Measurements from ENCODE around the gene EPN1. TPM values are rescaled to one million over a fixed set of nuclear protein-coding genes. Genes with fewer than 3 reads are reported as not detected.

The EPN1 gene
- total and polyA plus RNA-seq, 9 of the 15 experiments (the other 6 are each of a cell fraction or from before 2014, with no cell fraction given) = 0.08 to 138 (median 12.7) TPM

DNA sequence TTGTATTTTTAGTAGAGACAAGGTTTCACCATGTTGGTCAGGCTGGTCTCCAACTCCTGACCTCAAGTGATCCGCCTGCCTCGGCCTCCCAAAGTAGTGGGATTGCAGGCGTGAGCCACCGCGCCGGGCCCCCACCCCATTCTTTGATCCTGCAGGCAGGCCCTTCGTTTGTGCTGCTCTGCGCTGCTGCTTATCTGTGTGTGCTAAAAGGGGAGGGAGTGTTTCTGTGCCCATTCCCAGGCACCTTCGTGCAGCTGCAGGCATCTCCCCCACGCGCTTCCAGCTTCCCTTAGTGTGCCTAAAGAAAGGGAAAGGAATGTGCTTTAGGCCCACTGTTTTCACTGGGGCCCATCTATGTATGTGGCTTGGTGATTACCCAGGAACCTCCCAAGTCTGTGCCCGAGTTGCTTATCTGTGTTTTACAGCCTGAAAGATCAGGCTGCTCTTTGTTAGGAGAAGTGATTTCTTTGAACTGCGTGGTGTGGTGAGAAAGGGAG lies 27.2 kb downstream of the EPN1 start (continued):
- TF ChIP-seq KDM2B (CRISPR knock-in tag; IDR thresholded peaks at IDR 0.05) (no peak), ELF4 (CRISPR knock-in tag; IDR thresholded peaks at IDR 0.05) (no peak), ZNF830 (CRISPR knock-in tag; IDR thresholded peaks at IDR 0.05) (no peak), SRF (CRISPR knock-in tag; IDR thresholded peaks at IDR 0.05) (no peak), FOXJ3 (CRISPR knock-in tag; IDR thresholded peaks at IDR 0.05) (no peak), CREBBP (IDR thresholded peaks at IDR 0.05; ENCODE audit: low read depth, low read length) (no peak), ZNF384 (IDR thresholded peaks at IDR 0.05; ENCODE audit: low read depth, low read length) (no peak), GABPA (tag; conservative IDR thresholded peaks at IDR 0.05; ENCODE audit: low read depth) (no peak), PRMT5 (CRISPR knock-in tag; IDR thresholded peaks at IDR 0.05) (no peak), CEBPB (tag; IDR thresholded peaks at IDR 0.05) (no peak), ERF (CRISPR knock-in tag; IDR thresholded peaks at IDR 0.05) (no peak), HNRNPL (IDR thresholded peaks at IDR 0.05; ENCODE audit: low read depth, low read length) (no peak)
- TF ChIP-seq, protein P1, sequence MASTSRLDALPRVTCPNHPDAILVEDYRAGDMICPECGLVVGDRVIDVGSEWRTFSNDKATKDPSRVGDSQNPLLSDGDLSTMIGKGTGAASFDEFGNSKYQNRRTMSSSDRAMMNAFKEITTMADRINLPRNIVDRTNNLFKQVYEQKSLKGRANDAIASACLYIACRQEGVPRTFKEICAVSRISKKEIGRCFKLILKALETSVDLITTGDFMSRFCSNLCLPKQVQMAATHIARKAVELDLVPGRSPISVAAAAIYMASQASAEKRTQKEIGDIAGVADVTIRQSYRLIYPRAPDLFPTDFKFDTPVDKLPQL (IDR thresholded peaks at IDR 0.05; ENCODE audit: extremely low read depth, insufficient read length) = no peak
- TF ChIP-seq, protein P2, sequence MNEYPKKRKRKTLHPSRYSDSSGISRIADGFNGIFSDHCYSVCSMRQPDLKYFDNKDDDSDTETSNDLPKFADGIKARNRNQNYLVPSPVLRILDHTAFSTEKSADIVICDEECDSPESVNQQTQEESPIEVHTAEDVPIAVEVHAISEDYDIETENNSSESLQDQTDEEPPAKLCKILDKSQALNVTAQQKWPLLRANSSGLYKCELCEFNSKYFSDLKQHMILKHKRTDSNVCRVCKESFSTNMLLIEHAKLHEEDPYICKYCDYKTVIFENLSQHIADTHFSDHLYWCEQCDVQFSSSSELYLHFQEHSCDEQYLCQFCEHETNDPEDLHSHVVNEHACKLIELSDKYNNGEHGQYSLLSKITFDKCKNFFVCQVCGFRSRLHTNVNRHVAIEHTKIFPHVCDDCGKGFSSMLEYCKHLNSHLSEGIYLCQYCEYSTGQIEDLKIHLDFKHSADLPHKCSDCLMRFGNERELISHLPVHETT (CRISPR knock-in tag; conservative IDR thresholded peaks at IDR 0.05 in 1 of 2, IDR thresholded peaks at IDR 0.05 in 1 of 2) = no peak
- TF ChIP-seq, protein P3, sequence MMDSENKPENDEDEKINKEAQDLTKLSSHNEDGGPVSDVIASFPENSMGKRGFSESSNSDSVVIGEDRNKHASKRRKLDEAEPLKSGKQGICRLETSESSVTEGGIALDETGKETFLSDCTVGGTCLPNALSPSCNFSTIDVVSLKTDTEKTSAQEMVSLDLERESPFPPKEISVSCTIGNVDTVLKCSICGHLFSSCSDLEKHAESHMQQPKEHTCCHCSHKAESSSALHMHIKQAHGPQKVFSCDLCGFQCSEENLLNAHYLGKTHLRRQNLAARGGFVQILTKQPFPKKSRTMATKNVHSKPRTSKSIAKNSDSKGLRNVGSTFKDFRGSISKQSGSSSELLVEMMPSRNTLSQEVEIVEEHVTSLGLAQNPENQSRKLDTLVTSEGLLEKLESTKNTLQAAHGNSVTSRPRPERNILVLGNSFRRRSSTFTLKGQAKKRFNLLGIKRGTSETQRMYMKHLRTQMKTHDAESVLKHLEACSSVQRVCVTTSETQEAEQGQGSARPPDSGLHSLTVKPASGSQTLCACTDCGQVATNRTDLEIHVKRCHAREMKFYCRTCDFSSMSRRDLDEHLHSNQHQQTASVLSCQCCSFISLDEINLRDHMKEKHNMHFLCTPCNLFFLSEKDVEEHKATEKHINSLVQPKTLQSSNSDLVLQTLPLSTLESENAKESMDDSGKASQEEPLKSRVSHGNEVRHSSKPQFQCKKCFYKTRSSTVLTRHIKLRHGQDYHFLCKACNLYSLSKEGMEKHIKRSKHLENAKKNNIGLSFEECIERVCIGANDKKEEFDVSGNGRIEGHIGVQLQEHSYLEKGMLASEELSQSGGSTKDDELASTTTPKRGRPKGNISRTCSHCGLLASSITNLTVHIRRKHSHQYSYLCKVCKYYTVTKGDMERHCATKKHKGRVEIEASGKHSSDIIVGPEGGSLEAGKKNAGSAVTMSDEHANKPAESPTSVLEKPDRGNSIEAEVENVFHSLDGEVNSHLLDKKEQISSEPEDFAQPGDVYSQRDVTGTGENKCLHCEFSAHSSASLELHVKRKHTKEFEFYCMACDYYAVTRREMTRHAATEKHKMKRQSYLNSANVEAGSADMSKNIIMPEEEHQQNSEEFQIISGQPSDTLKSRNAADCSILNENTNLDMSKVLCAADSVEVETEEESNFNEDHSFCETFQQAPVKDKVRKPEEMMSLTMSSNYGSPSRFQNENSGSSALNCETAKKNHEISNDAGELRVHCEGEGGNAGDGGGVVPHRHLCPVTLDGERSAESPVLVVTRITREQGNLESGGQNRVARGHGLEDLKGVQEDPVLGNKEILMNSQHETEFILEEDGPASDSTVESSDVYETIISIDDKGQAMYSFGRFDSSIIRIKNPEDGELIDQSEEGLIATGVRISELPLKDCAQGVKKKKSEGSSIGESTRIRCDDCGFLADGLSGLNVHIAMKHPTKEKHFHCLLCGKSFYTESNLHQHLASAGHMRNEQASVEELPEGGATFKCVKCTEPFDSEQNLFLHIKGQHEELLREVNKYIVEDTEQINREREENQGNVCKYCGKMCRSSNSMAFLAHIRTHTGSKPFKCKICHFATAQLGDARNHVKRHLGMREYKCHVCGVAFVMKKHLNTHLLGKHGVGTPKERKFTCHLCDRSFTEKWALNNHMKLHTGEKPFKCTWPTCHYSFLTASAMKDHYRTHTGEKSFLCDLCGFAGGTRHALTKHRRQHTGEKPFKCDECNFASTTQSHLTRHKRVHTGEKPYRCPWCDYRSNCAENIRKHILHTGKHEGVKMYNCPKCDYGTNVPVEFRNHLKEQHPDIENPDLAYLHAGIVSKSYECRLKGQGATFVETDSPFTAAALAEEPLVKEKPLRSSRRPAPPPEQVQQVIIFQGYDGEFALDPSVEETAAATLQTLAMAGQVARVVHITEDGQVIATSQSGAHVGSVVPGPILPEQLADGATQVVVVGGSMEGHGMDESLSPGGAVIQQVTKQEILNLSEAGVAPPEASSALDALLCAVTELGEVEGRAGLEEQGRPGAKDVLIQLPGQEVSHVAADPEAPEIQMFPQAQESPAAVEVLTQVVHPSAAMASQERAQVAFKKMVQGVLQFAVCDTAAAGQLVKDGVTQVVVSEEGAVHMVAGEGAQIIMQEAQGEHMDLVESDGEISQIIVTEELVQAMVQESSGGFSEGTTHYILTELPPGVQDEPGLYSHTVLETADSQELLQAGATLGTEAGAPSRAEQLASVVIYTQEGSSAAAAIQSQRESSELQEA (IDR thresholded peaks at IDR 0.05; ENCODE audit: low read depth) = no peak
- TF ChIP-seq, protein P4, sequence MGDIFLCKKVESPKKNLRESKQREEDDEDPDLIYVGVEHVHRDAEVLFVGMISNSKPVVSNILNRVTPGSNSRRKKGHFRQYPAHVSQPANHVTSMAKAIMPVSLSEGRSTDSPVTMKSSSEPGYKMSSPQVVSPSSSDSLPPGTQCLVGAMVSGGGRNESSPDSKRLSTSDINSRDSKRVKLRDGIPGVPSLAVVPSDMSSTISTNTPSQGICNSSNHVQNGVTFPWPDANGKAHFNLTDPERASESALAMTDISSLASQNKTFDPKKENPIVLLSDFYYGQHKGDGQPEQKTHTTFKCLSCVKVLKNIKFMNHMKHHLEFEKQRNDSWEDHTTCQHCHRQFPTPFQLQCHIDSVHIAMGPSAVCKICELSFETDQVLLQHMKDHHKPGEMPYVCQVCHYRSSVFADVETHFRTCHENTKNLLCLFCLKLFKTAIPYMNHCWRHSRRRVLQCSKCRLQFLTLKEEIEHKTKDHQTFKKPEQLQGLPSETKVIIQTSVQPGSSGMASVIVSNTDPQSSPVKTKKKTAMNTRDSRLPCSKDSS (IDR thresholded peaks at IDR 0.05; ENCODE audit: low read depth, partially characterized antibody) = no peak
